Glomerular endothelial cell (primary cell): ENCODE measurements around the gene CAMK2G. TPM values are rescaled to one million over a fixed set of nuclear protein-coding genes. Genes with fewer than 3 reads are reported as not detected.
"Not testable (repeated sequence)": the region's sequence is repeated elsewhere in the genome, so short reads cannot be mapped to it uniquely, and the experiment has no call there.

Source experiments
- DNase-seq: peaks from one replicate; pipeline ENCODE4 v3.0.0-alpha.2; 2011; ENCODE audit warnings: low read depth, low spot score; ENCODE audit errors: extremely low read depth
- total RNA-seq: library from RNA; depleted of rRNA; stranded (reverse); fragments of >200 nt; gene quantifications from 2 replicates; pipeline ENCODE4 v1.2.3, GENCODE V29; 2015

CAMK2G gene
- 24.5 and 28.8 TPM in 2 replicates for total RNA-seq

GRCh38 chr10:73874267-73875138 is at the start of gene CAMK2G:
CAMK2G (minus strand) TSS chr10:73874555; CDS start chr10:73874461, 94 bp downstream.
- DNase-seq: no peak

GRCh38 chr10:73922864-73923133 is 48.4 kb upstream of the CAMK2G start:
- no peak for DNase-seq

DNA sequence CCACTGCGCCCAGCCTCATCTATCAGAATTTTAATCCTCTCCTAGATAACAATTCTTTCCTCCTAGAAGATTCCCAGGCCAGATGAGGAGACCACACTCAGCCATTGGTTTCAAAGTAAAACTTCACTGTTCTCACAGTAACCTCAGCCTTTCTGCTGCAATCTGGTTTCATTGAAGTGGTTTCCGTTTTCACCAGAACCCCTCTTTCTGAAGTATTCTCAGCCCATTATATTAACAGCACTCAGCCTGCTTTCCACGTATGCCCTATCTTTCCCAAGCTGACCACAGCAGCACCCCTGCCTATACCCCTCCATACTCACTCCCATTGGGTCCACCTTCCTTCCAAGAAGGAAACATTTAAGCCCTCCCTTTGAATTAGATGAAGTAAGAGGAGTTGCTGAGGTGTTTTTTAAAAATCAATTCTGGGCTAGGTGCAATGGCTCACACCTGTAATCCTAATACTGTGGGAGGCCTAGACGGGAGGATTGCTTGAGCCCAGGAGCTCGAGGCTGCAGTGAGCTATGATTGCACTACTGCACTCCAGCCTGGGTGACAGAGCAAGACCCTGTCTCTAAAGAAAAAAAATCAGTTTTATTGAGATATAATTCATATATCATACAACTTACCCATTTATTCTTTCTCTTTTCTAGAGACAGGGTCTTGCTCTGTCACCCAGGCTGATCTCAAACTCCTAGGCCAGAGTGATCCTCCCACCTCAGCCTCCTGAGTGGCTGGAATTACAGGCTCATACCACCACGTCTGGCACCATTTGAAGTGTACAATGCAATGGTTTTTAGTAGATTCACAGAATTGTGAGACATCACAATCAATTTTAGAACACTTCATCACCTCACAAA is 47.9 kb upstream of the CAMK2G start:
- no peak for DNase-seq

- no peak for DNase-seq
These were observed 45.7 kb upstream of the CAMK2G start for GRCh38 chr10:73920089-73920488.

- DNase-seq: not testable (repeated sequence)
These were observed 45.1 kb upstream of the CAMK2G start for GRCh38 chr10:73919481-73919880.

- no peak for DNase-seq
These were observed 43.4 kb upstream of the CAMK2G start for GRCh38 chr10:73917566-73918305.

GRCh38 chr10:73916761-73917470 is 42.6 kb upstream of the CAMK2G start:
- no peak for DNase-seq

DNA sequence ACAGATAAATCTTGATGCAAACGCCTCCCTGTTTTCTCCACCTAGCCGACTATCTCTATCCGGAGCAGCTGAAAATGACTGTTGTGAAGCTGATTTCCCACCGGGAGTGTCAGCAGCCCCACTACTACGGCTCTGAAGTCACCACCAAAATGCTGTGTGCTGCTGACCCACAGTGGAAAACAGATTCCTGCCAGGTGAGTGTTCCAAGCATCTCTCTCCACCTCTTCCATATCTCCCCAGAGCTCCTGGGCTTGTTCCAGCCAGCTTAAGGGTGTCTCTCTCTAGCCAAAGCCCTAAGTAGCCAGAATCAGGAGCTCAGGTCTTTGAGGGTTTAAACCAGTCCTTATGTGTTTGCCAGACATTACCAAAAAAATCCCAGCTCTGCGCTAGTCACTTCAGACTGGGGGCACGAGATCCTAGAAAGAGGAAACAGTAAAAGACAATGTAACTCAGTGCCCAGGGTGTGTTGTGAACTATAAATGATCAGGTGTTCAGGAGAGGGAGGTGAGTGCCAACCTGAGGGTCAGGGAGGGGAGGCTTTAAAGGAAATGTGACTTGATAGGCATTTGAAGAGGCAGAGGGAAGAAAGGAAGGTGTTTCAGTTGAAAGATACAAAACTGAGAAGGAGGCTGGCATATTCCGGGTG is 41.0 kb upstream of the CAMK2G start:
- no peak for DNase-seq

- no peak for DNase-seq
These were observed 39.7 kb upstream of the CAMK2G start for GRCh38 chr10:73914036-73914435.

DNA sequence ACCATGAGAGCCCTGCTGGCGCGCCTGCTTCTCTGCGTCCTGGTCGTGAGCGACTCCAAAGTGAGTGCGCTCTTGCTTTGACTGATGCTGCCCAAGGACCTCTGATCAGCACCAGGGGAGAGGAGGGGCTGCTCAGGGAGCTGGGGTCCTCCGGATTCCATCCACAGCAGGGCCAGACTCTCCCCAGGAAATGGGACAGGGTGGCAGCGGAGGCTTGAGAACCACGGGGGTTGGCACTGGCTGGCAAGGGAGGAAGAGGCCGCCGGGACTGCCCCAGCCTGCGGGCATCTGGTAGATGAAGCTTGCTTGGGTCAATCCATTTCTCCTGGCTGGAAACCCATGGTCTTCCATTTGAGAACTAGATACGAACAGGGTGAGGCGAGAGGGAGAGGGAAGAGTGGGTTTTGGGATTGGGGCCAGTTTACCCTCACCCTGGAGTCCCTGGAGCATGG is 37.2 kb upstream of the CAMK2G start:
- no peak for DNase-seq

DNA sequence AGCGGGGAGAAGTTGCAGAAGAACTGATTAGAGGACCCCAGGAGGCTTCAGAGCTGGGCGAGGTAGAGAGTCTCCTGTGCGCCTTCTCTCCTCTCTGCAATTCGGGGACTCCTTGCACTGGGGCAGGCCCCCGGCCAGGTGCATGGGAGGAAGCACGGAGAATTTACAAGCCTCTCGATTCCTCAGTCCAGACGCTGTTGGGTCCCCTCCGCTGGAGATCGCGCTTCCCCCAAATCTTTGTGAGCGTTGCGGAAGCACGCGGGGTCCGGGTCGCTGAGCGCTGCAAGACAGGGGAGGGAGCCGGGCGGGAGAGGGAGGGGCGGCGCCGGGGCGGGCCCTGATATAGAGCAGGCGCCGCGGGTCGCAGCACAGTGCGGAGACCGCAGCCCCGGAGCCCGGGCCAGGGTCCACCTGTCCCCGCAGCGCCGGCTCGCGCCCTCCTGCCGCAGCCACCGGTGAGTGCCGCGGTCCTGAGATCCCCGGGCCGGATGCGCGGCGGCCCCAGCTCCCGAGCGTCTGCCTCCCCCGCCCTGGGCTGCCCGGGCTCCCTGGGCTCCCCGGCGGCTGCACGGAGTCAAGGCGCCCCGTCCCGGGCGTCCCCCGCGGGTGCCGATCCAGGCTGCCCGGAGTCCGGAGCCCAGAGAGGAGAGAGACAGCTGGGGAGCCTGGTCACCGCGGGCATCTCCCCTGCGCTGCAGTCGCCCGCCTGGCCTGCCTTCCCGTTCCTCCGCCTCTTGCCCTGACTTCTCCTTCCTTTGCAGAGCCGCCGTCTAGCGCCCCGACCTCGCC is 36.6 kb upstream of the CAMK2G start, which contains the start of gene PLAU:
PLAU (plus strand) TSS at position 369 of the 789 bp plus-strand sequence. CDS start 424 bp downstream, outside the sequence.
- DNase-seq: no peak

- DNase-seq: no peak
These were observed 36.0 kb upstream of the CAMK2G start for GRCh38 chr10:73910401-73910763.

GRCh38 chr10:73909540-73910115 is 35.3 kb upstream of the CAMK2G start:
- no peak for DNase-seq

- peak; percentile 85 for DNase-seq
These were observed 34.6 kb upstream of the CAMK2G start for GRCh38 chr10:73908853-73909539.

DNA sequence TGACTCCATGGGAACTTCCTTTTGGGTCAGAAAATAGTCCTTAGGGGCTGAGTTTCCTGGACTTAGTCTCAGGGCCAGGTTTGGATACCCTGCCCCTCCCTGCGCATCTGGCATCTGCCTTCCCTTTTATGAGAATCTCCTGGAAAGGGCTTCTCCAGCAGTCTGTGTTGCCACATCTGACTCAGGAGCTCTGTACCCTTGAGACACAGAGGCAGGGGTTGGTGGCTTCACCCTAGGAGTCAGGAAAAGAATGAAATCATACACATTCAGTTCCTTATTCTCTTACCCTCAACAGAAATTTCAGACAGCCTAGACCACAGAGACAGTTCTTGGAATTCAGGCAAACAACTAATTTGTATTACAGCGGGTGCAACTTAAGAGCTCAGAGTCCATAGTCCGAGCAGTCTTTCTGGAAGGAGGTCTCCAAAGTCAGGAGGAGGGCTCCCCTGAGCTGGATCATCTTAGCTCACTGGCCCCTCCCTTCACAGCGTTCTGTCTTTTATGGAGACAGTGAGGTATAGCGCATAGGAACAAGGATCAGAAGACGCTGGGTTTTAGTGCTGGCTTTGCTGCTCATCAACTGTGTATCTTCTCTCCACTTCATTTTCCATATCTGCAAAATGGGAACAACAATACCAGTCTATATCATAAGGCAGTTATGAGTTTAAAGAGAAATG is 33.6 kb upstream of the CAMK2G start:
- no peak for DNase-seq

DNA sequence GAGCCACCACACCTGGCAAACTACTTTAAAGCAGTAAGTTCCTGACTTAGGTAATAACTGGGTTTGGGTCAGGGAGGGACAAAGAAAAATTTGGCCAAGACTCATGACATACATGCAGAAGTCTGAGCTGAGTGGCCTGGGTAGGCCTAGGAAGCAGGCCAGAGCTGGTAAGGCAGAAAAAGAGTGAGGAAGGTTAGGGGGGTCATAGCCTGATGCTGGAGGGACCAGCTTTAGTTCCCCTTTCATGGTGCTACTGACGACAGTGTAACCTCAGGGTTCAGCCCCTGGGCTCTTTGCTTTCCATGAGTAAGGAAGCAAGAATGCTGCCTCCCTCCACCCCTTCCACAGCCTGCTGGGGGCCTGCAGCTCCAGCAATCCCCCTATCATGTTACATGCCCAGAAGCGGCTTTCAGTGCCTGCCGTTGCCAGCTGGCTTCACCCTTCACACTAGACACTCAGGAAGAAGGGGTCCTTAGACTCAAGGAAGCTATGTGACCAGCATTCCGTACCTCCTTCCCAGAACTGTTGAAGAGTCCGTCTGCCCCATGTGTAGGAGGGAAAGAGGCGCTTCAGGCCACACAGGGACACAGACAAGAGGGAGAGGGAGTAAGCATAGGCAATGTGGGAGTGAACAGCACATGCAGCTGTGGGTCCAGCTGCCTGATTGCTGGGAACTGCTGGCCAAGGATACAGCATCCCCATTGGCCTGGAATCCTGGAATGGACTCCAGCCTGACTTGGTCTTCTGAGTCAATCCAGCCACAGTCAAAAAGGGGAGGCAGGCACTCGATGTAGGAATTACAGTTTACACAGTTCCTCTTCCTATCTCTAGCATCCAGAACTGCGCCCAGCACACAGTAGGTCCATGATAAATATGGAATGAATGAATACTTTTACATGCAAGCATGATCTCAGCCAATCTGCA is 32.4 kb upstream of the CAMK2G start:
- no peak for DNase-seq
